ENCODE measurements around the gene DPYD.
"Not testable (repeated sequence)": the region's sequence is repeated elsewhere in the genome, so short reads cannot be mapped to it uniquely, and the experiment has no call there.

DPYD gene

GRCh38 chr1:97349794-97350193 is 571.0 kb downstream of the DPYD start:
- not testable (repeated sequence) for DNase-seq

GRCh38 chr1:97348599-97349265 is 572.1 kb downstream of the DPYD start:
- no peak for DNase-seq

- peak in 1 of 2 experiments; percentile 5 for DNase-seq
Observed at GRCh38 chr1:97340951-97341350, 579.9 kb downstream of the DPYD start.

- no peak for DNase-seq
Observed at GRCh38 chr1:97338347-97338746, 582.5 kb downstream of the DPYD start.

- DNase-seq: no peak
Observed at GRCh38 chr1:97337250-97338030, 583.4 kb downstream of the DPYD start.

DNA sequence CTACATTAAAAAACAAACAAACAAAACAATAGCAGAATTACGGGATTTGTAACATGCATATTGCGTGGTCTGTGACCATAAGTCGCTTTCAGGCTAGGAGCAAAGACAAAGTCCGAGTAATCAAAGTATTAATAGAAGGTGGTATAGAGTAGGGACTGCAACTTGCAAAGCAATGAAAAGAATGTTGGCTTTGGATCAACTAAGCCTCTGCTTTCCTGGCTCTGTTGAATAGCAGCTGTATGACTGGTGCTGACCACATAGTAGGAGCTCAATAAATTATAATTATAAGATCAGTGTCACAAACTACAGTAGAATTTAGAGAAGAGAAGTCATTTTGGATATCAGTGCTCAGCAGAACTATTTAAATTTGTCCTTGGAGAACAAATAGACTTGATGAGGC is 586.4 kb downstream of the DPYD start:
- no peak for DNase-seq

DNA sequence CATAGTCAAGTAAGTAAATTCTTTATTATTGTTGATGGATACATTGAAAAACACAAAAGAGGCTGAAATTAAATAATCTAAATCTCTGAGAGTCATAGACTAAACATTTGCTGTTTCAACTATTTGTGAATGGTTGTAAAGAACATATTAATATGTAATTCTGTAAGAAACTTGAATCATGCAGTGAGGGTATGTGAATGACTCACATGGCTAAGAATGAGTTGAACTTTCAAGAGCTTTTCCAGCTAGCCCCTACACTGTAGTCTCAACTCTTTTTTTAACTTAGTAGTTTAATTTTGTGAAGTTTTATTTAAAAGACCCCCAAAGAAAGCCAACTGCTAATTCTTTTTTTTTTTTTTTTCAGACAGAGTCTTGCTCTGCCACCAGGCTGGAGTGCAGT is 588.1 kb downstream of the DPYD start:
- DNase-seq: no peak

DNA sequence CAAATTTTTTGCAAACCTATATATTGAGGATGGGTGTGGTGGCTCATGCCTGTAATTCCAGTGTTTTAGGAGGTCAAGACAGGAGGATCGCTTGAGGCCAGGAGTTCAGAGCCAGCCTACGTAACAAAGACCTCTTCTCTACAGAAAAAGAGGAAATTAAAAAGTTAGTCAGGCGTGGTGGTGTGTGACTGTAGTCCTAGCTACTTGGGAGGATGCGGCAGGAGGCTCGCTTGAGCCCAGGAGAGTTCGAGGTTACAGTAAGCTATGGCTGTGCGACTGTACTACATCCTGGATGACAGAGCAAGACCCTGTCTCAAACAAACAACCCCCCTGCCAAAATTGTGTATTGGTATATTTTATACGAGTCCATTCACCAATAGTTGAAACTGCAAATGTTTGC is 589.7 kb downstream of the DPYD start:
- no peak for DNase-seq

- DNase-seq: no peak
Observed at GRCh38 chr1:97314685-97315084, 606.1 kb downstream of the DPYD start.

DNA sequence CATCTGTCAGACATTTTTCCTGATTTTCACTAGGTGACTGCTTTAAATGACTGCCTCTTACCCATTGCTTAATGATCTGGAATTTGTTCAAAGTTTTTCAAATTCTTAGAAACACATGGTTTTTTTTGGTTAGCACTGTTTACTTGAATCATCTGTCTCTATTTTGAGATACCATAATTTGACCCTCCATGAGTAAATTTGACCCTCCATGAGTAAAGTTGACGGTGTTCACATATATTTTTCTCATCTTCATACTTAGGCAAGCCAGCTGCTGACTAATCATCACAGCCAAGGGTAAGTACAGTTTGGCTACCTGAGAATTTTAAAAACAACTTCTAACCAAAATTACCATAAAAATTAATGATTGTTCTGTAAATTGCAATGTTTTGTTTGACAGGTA is 612.7 kb downstream of the DPYD start:
- no peak for DNase-seq

- DNase-seq: no peak
Observed at GRCh38 chr1:97307568-97307967, 613.3 kb downstream of the DPYD start.

GRCh38 chr1:97307151-97307550 is 613.7 kb downstream of the DPYD start:
- DNase-seq: no peak

GRCh38 chr1:97306504-97306903 is 614.3 kb downstream of the DPYD start:
- DNase-seq: no peak

- no peak for DNase-seq
Observed at GRCh38 chr1:97304366-97304765, 616.5 kb downstream of the DPYD start.

GRCh38 chr1:97298966-97299365 is 621.9 kb downstream of the DPYD start:
- no peak for DNase-seq

DNA sequence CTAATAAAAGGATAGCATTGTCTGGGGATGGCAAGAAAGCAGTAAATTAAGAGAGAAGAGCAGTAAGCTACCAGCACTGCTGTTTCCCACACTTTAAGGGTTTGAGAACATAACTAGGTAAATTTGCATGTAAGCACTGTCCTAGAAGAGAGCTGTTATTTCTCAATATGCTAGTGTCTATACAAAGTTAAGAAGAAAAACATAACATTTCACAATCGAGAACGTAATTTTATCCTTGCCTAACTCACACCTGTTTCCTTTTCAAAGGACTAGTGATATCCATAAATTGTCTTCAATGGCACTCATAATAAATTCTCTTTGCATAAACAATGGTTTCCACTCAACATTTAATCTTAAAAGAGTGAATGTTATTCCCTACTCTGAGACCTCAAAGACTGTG is 623.2 kb downstream of the DPYD start:
- DNase-seq: no peak

DNA sequence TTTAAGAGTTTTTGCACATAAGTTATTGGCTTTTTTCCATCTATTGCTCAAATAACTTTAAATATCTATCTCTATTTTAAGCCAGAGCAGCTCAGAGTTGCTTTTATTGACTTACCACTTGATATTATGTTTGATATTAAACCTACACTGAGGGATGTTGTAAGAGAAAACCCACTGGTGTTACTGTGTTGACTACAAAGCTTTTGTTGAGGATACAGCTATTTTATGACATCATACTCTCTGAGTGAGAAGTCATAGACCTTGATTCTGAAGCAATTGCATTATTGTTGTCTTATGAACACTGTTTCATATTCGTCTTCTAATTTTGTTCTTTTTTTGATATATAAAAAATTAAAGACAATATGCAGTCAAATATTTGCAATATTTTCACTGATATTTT is 638.9 kb downstream of the DPYD start:
- DNase-seq: no peak

DNA sequence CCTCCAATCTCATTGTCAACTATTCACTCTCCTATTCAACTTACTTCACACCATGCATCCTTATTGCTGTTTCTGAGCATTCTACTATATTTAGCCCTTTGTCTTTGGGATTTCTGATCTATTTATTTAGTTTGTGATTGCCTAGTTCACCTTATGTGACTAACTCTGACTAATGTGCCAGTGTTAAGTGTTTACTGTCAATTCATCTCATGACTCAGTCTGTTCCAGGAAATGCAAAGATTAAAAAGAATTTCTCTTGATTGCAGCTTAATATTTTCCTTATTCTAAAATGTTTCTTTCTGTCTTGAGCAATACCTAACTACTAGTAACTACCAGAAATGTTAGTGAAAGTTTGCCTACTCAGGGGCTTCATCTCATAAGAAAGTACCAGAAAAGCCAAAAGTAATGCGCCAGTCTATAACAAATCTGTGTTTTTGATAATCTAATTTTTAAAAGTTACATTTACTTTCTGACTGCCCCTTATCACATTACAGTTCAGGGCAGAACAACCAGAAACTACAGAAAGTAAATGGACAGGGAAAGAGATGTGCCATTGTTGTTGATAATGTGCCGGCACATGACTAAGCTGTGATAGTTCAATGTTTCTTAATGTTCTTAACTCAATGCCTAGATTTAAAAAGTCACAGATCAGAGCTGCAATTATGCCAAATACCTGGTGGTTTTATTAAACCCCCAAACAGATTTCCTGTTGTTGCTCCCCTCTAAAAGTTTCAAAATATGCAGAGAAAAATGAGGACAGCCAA is 642.8 kb downstream of the DPYD start:
- peak; percentile 18 to 78 for DNase-seq

DNA sequence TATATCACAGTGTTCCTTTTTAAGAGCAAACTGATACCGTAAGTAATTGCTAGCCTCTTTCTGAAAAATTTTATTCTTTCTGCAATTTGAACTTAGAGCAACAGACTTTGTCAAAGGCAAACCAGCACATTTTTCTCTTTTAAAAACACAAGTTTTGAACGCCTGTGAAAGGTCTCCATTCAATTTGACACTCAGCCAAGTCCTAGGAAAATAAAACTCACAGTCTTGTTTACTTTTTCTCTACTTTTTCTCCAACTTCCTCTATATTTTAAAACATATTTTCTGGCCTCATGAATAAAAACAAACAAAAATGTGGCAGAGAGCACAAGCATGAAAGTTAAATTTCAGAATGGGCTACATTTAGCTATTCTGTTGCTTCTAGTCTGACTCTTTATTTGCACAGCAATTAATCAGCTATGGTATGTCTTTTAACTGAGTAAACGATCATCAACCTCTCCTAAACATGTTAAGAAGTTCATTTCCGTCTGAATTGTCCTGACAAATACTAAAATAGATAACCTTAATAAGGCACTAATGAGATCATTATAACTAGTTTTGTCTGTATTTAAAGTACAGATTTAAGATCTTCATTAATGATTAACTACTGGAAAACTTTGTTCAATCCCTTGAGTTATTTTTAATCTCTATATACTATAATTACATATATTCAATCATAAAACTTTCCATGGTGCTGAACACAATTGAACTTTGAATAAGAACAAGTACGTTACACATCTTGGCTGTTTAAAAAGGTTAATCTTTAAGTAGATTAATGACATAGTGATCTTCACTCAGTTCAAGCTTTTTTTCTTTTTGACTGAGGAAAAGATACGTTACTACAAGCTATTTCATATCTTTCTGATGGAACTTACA is 648.7 kb downstream of the DPYD start:
- DNase-seq: no peak

DNA sequence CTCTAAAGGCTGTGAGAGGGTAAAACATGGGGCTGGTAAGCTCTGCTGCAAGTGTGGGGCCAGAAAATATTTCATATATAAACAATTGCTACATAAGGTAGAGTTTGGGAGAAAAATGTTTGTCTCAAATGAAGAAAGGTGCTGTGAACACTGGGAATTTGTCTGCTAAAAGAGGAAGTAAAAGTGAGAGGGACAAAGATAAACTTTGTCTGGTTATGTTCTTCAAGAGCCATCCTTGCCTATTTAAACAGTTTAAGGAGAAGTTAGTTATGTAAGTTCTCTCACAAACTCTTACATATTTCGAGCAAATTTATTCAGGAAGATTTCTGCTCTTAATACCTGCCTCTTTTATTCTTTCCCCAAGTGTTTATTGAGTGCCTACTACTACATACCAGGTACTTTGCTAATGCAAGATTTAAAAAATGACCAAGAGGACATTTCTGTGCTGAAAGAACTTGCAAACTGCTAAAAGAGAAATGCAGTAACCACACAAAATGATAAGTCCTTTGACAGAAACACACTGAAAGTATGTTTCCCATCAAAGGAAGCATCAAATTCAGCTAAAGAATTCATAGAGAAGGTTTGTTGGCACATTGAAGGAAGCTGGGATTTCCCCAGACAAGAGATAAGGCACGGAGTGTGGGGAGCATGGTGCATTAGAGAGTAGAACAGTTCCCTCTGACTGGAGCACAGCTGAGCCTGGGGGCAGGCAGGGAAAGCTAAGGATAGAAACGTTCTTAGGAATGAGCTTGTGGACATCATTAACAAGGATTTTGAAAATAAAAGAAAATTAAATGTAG is 650.1 kb downstream of the DPYD start:
- no peak for DNase-seq

GRCh38 chr1:97265630-97266029 is 655.2 kb downstream of the DPYD start:
- DNase-seq: no peak

GRCh38 chr1:97262842-97263241 is 658.0 kb downstream of the DPYD start:
- DNase-seq: no peak
